Endothelial cell of hepatic sinusoid (primary cell): ENCODE data around the gene MGMT.

Source experiments
- in situ Hi-C: cut with HindIII; loops from 2 replicates; pipeline ENCODE4 v1.10.0; 2017; ENCODE audit warnings: low sequenced_read_pairs

Gene MGMT

GRCh38 chr10:129814681-129815646 lies 347.9 kb downstream of the MGMT start:
- in situ Hi-C loops, result no loop called here

DNA sequence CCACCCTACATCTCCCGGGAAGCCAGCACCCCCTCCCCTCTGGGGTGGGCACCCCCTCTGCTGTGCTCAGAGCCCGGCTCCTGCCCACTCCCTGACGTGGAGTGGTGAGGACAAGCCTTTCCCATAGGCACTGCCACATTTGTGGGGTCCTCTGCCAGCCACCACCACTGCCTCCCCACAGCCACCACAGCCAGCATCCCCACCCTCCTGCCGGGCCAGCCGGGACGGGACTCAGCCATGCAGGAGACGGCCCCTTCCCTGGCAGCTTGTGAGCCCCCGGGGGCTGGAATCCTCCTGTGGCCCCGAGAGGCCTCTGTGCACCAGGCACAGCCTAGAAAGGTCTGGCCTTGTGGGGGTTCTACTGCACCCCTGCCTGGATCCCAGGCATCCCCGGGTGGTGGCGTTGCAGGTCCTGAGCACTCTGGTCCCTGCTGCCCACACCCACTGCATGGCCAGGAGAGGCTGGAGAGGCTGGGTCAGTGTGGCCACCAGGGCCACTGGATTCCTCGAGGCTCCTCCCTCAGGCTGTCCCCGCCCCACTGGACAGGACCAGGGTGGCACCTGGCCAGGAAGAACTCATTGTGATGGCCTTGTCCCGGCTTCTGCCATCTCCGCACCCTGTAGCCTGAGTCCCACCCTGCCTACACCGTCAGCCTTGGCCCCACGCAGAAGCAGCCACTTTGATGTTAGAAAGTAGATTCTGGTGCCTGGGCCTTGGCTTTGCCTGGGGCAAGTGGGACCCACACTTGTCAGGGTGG lies 349.0 kb downstream of the MGMT start:
- in situ Hi-C loops, result no loop called here

- in situ Hi-C loops, result no loop called here
Observed at GRCh38 chr10:129816656-129817045, 349.6 kb downstream of the MGMT start.
